Measurements from ENCODE around the gene PITPNM2.

Gene PITPNM2

GRCh38 chr12:123150744-123151456 lies at the start of gene PITPNM2:
Gene PITPNM2 (minus strand): TSS chr12:123151090. CDS start chr12:123034590, 116,500 bp downstream.
- peak; percentile 31 to 45 (median 43) for DNase-seq (ENCODE audit: low read depth in 3 of 3)

- no peak for DNase-seq (ENCODE audit: low read depth in 3 of 3)
Observed at GRCh38 chr12:123200414-123200813, 49.5 kb upstream of the PITPNM2 start.

- DNase-seq (ENCODE audit: low read depth in 3 of 3) = no peak
Observed at GRCh38 chr12:123199936-123200335, 49.0 kb upstream of the PITPNM2 start.

DNA sequence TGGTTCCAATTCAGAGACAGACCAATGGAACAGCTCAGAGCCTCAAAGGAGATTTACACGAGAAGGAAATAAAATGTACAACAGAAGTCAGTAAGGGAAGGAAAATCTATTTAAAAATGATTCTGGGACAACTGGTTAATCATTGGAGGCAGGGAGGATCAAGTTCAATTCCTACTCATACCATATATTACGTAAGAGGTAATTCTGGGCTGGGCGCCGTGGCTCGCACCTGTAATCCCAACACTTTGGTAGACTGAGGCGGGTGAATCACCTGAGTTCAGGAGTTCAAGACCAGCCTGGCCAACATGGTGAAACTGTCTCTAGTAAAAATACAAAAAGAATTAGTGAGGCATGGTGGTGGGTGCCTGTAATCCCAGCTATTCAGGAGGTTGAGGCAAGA lies 36.7 kb upstream of the PITPNM2 start:
- no peak for DNase-seq (ENCODE audit: low read depth in 3 of 3)

DNA sequence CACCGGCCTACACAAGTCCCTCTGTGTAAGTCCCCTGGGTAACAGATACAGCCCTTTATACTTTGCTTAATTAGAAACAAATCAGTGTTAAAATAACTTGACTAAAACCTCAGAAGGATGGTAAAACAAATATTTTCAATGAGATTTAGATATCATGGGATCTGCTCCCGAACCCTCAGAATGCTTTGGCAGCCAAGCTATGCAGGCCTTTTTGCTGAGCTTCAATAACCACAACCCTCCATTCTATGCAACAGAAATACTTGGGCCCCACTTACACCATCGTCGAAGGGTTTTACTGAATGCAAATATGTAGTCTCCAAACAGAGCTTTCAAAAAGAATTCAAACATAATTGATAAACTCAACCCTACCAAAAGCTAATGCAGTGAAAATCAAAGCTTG lies 29.3 kb upstream of the PITPNM2 start:
- no peak for DNase-seq (ENCODE audit: low read depth in 3 of 3)

DNA sequence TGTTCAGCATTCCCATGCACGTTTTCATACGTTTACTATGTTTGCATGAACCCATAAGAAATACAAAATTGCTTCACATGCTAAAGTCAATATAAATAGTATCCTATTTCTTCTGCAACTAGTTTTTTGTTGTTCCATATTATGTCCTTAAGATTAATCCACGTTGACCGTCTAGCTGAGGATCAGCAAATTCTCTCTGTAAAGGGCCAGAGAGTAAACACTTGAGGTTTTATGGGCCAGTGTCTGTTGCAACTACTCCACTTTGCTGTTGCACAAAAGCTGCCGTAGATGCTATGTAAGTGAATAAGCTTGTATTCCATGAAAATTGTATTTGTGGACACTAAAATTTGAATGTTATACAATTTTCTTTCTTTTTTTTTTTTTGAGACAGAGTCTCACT lies 21.1 kb upstream of the PITPNM2 start:
- DNase-seq (ENCODE audit: low read depth in 3 of 3) = no peak

- DNase-seq (ENCODE audit: low read depth in 3 of 3) = no peak
Observed at GRCh38 chr12:123167329-123167728, 16.4 kb upstream of the PITPNM2 start.

DNA sequence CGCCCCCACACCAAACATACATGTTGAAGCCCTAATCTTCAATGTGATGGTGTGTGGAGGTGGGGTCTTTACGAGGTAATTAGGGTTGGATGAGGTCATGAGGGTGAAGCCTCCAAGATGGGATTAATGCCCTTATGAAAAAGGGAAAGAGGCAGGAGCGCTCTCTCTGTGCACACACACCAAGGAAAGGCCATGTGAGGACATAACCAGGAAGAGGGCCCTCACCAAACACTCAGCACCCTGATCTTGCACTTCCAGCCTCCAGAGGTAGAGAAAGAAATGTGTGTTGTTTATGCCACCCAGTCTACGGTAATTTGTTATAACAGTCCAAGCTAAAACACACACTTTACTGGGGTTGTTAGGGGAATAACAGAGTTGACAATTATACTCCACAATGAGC lies 14.6 kb upstream of the PITPNM2 start:
- no peak for DNase-seq (ENCODE audit: low read depth in 3 of 3)

DNA sequence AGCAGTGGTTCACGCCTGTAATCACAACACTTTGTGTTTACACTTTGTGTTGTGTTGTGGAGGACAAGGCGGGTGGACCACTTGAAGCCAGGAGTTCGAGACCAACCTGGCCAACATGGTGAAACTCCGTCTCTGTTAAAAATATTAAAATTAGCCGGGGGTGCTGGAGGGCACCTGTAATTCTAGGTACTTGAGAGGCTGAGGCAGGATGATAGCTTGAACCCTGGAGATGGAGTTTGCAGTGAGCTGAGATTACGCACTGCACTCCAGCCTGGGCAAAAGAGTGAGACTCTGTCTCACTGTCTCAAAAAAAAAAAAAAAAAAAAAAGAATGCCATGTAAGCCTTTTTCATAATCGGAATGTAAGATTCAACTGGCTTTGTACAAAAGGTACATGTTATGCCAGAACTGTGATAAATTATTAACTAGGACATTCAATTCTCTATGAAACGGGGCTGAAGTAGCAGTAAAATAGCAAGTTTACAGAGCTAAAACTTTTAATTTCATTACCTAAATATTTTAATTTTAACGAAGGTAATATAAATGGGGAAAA lies 13.9 kb upstream of the PITPNM2 start:
- DNase-seq (ENCODE audit: low read depth in 3 of 3) = no peak

GRCh38 chr12:123164222-123164621 lies 13.3 kb upstream of the PITPNM2 start:
- no peak for DNase-seq (ENCODE audit: low read depth in 3 of 3)

DNA sequence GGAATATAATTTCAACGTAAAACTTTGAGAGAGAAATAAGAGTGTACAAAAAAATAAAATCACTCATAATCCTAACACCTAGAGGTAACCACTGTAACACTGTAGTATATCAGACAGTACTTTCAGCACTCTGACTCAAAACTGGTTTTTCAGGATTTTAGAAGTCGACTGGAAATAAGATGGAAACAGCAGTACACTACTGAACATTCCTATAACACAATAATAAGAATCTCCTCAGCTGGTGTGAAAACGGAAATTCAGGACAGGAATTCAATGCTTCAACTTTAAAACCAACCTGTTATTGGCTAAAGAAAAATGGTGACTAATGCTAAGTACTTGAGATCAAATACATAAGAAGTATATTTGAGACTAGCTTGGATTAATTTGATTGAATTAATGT lies 12.3 kb upstream of the PITPNM2 start:
- no peak for DNase-seq (ENCODE audit: low read depth in 3 of 3)

DNA sequence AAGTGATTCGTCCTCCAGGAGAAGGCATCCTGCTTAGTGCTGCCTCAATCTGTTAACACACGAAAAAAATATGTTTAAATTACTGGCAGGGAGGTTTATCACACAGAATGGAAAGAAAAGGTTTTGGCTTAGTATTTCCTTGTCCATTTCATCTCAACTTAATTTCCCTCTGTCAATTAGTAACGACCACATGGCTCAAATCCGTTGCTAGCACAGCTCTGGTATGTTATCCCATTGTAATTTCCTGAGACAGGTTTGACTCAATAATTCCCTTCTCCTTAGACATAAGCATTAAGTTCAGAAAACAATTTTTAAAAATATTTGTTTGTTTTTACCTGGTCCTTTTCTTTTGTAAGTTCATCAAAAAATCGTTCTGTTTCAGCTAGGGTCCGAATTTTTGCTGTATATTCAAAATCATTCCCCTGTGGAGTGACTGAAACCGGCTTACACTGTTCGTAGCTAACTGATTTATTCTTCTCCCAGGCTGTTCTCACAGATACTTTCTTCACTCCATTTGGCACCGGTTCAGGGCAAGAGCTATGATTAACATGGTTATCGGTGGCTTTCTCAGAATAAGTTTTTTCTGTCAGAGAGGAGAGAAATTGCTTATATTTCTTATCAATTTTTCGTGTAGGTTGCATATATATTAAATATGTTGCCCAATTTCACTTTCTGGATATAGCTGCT lies 10.1 kb upstream of the PITPNM2 start:
- DNase-seq (ENCODE audit: low read depth in 3 of 3) = no peak

GRCh38 chr12:123153906-123154305 lies 3.0 kb upstream of the PITPNM2 start:
- DNase-seq (ENCODE audit: low read depth in 3 of 3) = no peak

DNA sequence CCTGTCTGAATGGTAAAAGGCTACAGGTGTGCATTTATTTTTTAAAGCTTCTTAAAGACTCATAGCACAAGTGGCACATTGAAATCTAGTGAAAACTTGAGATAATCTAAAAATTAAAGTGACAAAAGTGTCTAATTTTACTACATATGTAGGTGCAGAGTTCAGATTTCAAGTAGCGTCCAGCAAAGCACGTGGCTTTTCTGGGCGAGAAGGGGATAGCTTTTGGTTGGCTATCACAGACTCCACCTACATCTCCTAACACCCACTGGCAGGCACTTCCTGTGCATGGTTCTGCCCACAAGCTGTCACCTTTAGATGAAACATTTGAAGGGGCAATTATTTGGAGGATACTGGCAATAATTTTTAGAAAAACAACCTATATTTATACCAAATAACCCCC lies 1.9 kb upstream of the PITPNM2 start:
- no peak for DNase-seq (ENCODE audit: low read depth in 3 of 3)

GRCh38 chr12:123151457-123152454 lies 866 bp upstream of the PITPNM2 start:
- DNase-seq (ENCODE audit: low read depth in 3 of 3) = no peak

DNA sequence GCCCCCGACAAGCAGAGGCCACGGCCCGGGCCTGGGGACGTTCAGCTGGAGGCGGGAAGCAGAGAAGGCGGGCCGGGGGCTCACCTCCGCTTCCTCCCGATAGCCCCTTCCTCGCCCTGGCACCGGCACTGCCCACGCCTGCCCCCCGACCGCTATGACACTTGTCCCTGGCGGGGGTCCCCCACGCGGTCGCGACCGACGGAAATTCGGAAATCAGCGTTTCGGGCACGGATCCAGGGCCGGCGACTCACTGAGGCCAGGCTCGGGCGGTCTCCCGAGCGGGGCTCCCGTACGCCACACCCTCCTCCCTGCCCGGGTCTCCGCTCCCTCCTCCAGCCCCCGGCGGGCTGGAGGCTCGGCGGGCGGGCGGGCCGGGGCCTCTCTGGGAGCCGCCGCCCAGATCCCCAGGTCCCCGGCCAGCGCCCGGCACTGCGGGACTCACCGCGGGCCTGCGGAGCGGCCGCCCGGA lies 581 bp downstream of the PITPNM2 start:
- DNase-seq (ENCODE audit: low read depth in 3 of 3) = peak in 1 of 3 experiments; percentile 18

DNA sequence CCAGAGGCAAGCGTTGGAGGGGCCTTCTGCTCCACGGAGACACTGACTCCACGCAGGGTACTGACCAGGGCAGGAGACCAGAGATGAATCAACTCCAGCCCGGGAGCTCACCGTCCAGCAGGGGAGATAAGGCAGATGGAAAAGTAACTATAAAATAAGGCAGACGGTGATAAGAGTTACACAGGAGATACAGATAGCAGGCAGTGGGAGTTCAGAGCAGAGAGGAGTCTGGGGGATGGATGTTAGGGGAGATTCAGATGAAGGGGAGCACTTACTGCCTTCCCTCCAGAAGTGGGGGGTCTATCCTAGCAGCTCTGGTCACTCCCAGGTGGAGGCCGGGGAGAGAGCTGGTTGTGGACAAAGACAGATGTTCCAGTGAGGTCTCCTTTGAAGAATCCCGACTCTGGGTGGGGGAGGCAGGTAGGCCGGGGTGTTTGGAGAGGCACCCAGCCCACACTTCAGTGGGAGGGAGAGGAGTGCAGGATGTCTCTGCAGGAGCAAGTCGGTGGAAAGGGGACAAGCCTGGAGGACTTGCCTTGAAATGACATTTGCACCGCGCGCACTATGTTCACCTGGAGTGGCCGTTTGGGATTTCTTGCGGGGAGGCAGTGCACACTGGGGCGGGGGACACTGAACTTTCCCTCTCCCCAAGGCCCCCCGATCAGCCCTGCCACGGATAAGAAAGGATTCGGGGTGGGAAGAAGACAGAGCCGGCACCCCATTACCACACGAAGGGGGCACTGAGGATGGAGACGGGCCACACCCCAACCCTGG lies 1.2 kb downstream of the PITPNM2 start:
- no peak for DNase-seq (ENCODE audit: low read depth in 3 of 3)

- no peak for DNase-seq (ENCODE audit: low read depth in 3 of 3)
Observed at GRCh38 chr12:123149088-123149487, 1.8 kb downstream of the PITPNM2 start.

DNA sequence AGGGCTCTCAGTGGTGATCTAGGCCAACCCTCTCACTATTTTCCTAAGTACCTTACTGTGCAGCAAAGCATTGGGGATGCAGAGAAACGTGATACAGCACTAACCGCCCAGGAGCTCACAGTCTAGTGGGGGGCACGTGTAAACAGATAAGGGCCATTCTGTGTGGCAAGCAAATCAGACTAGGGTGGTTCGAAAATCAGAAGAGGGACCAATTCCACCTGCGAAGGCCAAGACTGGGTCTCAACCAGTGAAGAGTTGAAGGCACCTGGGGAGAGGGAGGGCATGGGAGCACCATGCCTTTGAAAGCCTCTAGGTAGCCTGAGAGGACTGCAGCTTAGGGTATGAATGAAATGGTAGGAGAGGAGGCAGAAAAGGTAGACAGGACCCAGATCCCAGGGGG lies 2.2 kb downstream of the PITPNM2 start:
- DNase-seq (ENCODE audit: low read depth in 3 of 3) = no peak

DNA sequence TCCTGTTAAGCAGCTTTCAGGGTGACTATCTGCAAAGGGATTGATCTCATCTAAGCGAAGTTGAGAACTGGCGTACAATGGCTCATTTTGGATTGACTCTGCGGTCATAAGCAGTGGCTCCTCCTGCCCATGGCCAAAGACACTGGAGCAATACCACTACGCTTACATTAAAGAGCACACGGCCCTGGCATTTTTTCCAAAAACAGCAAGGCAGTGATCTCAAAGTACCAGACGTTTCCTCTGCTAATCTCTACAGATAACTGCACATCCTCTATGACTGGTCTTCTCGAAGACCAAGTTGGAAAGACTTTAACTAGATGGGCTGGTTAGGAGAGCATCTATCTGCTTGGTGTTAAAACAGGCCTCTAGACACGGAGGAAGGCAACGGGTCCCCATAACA lies 2.7 kb downstream of the PITPNM2 start:
- no peak for DNase-seq (ENCODE audit: low read depth in 3 of 3)

- DNase-seq (ENCODE audit: low read depth in 3 of 3) = no peak
Observed at GRCh38 chr12:123145211-123145610, 5.7 kb downstream of the PITPNM2 start.
